T-helper 9 cell (primary cell): ENCODE results near the gene CACNA1C.

Experiments
- DNase-seq: peaks from one replicate; pipeline ENCODE4 v3.0.0-alpha.2; 2020

The CACNA1C gene

DNA sequence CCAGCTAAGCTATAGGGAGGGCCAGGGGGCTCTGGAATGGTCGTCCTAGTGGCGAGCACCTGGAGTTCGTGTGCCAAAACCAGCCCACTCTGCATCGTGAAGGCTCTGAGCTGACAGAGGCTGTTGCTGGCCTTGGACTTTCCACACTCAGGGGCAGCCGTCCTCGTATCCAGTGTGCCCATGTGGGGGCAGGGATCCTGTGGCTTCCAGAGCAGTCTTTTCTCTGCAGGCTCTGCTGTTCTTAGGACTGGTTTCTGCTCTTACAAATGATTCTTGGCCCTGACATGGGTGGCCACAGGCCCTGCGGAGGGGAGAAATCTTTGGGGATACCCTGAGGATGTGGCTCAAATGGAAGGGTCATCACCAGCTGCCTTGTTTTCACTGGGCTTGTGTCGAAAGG, 564.6 kb downstream of the CACNA1C start:
- DNase-seq = no peak

DNA sequence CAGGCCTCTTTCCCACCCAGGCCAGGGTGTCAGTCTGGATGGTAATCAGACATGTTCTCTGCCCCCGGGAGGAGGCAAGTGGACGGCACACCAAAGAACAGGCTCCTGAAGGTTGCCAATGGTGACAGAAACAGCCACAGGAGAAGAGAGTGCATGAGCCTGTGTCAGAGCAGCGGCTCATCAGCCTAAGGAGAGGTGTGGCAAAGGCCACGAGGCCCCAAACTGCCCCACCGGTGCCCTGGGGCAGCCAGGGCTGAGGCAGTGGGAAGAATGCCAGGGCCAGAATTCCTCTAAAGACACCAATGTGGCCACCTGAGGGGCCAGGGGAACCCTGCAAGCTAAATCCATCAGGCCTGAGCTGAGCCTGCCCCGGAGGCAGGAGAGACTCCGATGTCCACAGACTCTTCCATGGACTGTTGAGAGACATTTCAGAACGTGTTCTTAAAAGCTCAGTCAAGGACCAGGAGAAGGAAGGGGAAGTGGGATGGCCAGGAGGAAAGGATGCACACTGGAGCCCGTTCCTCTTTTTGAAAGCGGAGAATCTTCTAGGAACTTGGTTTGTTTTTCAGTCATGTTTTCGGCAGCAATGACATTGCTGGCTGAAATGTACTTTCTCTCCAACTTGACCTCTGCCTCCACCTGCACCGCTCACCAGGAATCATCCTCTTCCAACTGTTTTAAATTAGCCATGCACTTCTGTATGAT, 565.7 kb downstream of the CACNA1C start:
- no peak for DNase-seq

DNA sequence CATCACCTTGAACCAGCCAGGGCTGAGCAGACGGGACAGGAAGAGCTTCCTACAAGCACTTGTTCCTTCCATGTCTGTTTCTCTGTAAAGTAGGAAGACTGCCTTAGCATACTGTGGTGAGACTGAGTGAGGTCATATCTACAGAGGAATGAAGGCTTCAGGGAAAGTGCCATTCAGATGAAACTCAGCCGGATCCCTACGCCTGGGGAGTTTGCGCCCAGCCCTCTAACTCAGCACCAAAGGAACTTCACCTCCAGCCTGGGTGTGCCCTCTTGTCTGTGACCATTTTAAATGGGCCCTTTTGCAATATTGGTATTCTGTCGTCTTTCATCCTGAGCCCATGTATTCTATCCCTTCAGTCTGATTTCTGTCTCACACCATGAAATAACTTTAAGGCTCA, 566.3 kb downstream of the CACNA1C start:
- DNase-seq = no peak

DNA sequence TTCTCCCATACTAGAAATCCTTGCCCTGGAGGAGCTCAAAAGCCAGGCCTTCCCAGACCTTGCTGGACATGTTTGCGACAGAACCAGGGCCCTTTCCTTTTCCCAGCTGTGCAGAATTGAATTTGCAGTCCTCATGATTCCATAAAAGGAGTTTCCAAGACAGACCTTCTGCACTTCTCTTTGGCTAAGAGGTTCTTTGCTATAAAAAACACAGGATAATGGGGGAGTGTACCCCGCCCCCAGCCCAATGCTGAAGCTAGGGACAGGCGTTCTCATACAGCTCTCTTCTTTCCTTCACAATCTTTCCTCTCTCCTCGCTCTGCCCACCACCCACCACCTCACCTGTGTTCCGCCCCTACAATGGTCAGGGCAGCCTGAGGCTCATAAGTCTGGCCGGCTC, 569.7 kb downstream of the CACNA1C start:
- no peak for DNase-seq

DNA sequence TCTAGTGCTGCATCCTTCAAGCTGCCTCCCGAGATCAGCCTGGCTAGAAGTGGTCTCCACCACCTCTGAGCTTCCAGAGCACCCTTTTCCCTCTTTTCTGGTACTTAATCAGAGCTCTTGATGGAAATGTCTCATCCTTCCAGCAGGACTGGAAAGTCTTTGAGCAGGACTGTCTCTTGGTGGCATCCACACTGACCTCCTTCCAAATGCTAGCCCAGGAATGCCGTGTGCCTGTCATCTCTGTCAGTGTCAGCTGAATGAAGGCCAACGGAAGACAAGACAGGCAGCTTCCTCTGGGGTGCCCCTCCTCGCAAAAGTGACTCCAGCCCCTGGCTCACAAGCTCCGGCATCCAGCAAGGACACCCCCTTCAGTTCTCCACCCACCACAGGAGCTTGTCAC, 570.7 kb downstream of the CACNA1C start:
- no peak for DNase-seq

DNA sequence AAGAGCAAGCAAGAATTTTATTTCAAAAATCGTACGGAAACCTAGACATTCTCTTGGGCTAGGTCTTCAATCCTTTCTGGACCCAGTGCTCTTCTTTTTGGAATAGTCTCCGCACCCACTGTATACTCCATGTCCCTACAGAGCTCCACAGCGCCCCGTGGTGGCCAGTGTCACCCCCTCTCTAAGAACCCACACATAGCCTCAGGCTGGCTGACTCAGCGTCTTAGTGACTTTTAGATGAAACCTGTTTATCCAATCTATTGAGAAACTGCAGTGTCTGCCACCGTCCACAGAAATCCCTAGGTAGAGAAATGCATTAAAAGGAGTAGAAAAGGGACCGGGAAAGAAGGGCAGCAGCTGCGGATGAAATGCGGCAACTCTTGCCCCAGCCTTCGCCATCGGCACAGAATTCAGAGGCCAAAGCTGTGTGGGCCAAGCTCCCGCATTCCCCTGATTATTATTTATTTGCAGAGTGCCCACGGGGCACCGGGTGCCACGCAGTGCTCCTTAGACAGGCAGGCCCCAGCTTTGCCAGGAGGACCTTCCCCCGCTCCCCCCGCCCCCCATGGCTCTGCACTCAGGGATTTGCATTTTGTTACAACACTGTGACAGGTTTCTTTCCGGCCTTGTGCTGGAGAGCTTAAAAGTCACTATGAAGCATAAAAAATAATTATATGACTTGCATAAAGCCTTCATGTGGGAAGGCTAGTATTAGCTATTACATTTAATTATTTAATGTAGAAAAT, 571.9 kb downstream of the CACNA1C start:
- no peak for DNase-seq

DNA sequence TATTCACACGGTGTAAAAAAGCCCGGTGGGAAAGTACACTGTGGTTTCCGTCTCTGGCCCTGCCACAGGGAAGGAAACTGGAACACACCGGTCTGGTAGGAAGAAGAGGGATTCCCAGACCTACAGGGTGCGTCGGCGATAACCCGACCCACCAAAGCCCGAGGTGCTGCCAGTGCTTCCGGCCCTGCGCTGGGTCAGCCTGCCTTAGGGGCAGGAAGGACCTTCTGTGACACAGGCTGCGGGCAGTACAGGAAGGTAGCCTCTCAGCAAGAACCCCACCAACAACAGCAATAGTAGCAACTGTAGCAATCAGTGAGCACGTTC, 572.5 kb downstream of the CACNA1C start:
- no peak for DNase-seq

DNA sequence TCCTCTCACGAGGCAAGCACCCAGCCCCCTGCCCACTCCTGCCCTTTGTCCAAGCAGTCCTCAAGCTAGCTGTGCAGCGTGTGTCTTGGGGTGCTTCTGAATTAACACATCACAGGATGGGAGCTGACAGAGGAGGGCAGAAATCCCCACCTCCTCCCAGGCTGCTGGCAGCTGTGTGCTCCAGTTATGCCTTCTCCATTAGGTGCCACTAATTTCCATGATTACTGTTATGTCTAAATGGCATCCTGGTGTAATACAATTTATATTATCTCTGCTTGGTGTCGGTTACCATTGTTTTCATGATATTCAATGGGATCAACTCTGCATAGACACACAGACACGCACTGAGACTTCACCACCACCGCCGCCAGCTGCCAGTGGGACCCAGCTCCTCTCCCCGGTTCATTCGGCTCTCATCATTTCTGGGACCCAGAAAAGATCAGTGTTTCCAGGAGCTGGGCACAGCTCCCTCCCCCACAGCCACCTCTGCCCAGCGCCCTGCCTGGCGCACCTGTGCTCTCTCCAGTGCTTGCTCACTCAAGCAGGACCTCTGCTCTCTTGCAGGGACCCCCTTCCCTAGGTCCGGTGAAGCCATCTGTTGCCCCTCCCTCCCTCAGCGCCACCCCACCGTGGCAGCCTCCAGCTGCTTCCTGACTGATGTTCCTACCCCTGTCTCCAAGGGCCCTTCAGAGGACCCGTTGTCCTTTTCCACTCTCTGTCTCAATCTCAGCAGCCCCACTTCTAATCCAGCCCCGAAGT, 574.5 kb downstream of the CACNA1C start:
- no peak for DNase-seq

DNA sequence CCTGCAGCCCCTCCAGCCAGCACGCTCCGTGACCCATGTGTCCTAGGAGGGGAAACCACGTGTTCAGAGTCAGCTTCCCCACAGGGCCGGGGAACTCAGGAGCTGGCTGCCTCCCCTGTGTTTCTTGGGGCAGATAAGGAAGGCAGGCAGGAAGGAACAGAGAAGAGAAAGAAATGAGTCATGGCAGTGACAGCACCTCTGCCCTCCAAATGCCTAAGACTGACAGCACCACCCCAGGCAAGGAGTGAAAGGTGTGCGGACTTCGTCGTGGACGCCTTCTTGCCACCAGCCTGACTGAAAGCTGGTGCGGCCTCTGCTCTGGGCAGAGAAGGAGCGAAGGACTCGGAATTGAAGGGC, 575.0 kb downstream of the CACNA1C start:
- no peak for DNase-seq

DNA sequence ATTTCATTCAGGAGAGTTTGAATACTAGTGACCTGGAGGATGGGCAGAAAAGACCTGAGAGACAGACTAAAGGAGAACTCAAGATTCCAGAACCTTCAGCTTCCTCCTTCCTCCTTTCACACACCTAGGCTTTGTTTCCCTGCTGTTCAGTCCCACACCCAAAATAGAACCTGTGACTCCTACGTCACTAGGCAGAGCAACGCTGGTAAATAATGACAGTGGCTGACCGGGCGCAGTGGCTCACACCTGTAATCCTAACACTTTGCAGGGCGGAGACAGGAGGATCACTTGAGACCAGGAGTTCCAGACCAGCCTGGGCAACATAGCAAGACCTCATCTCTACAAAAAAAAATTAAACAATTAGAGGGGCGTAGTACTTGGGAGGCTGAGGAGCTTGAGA, 575.6 kb downstream of the CACNA1C start:
- no peak for DNase-seq

DNA sequence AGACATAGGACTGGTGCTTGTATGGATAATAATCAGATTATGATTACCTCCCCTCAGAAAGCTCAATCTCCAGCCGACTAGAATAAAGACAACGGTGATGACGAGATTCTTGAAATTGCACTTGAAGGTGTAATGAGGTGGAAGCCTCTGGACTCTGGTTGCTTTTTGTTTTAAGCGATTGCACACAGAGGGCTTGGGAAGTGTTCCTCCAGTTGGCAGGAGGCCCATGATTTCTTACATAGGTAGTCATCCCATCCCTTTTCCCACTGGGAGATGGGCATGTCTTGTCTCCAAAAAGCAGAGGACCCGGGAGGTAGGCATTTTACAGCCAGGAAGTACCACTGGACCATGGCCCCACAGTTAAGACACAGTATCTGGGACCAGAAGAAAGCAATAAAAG, 576.3 kb downstream of the CACNA1C start:
- no peak for DNase-seq

DNA sequence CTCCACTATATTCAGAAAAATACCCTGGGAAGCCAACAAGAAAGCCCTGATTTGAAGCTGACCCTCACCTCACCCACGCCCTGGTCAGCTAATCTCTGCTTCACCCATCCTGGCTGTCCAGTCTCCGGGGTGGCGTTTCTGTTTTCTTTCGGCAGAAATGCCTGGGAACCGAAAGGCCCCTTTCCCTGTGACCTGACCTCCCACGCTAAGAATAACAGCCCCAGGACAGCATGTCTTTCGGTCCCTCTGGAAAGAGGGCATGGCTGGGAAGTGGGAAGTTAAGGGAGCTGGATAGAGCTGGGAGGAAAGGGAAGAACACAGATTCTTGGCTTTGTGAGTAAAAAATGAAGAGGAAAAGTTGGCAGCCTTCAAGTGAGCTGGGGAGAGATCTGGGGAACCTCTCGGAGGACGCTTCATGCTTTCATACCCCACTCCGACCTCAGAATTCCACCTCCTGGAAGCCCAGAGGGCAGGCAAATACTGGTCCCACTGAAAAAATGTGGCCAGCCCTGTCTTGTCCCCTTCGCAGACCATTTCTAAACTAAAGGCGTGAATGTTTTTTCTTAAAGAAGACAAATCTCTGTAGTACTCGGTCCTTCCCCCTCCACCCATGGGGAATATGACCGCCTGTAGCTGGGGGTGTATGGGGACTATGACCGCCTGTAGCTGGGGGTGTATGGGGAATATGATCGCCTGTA, 579.0 kb downstream of the CACNA1C start:
- DNase-seq = no peak

DNA sequence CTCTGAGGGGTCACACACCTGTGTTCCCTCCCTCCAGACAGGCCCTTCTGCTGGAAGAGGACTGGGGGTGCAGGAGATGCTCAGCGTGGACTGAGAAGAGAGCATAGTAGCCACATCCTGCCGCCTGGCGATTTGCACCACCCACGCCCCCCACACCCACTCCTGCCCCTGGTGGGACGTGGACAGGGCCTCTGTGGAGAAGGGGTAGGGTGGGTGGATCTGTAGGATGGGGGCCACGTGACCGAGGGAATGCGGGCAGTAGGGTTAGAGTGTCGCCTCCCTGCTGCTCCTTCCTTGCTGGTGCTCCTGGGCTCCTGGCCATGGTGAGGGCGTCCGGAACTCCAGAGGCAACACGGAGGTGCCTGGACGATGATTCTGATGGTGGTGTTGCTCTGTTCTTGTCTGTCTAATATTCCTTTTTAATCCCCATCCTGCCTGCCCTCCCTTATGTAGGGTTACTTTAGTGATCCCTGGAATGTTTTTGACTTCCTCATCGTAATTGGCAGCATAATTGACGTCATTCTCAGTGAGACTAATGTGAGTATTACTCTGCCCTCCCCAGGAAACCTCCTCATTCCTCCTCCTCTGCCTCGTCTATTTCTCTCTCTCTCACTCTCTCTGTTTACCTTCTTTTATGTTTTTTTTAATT, 580.5 kb downstream of the CACNA1C start:
- DNase-seq = no peak

DNA sequence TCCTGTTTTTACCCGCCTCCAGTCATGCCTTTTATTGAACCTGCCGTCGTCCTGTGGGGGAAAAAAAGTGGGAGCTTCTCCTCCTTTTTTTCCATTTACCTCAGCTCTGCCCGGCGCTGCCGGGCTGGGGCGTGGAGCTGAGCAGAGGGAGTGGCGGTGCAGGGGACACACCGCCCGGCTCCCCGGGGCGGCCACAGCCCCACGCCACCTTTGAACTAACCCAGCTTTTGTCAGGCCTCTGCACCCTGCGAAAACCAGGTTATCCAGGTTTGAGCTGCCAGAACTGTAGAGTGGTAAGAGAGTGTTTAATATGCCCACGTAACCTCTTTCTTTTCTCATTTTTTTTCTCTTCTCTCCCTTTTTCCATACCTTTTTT, 581.0 kb downstream of the CACNA1C start:
- DNase-seq = no peak

DNA sequence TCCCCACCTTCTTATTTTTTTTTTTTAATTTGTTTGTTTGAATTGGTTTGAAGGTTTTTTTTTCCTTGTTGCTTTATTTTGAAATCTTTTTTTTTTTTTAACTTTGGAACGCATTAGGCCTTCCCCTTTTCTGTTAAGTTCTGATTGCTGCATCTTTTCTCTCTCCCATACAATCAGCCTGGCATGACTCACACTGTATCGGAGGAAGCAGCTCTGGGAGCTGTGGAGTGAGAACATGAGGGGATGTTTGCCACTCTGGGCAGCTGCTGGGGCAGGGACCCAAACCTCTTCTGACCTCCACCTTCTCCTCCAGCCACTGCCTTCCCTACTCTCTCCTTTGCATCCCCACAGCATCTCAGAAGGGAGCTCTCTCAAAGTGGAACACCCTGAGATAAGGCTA, 581.7 kb downstream of the CACNA1C start:
- no peak for DNase-seq

DNA sequence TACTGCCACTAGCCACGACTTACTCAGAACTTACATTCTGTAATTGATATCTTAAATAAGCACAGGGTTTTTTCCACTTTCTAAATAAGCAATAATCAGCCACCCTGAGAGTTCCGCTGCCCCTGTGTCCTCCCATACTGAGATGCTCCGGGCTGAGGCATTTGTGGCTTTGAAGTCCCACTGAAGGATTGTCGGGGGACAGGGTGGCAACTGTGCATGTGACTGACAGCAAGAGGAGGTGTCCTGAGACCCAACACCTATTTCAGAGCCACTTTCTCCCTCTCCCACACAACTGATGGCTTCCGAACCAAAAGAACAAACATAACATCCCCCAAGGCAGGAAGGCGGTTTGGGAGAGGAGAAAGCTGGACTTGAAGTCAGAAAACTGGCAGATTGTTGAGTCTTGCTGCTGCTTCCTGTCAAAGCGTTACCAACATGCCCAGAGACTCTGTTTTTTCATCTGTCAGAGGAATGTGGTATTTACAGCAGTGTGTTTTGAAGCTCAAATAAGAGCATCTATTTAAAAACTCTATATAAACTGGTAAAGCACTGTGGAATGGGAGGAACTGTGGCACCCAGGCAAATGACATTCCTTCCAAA, 584.1 kb downstream of the CACNA1C start:
- DNase-seq = no peak

DNA sequence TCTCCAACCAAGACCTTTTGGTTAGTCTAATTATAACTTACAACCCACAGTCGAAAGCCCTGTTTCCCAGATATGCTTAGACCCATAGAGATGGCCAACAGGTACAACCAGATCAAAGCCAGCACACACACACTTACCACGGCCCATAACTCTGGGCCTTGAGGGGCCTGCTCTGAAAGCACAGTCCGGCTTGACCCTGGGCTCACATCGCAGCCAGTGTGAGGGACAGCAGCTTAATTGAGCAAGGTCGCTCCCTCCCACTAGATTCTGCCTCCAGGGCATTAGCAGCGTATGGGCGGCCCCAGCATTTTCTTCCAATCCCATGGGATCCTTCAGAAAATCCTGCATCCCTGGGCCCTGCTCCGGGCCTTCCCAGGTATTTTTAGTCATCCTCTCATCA, 584.6 kb downstream of the CACNA1C start:
- DNase-seq = no peak

DNA sequence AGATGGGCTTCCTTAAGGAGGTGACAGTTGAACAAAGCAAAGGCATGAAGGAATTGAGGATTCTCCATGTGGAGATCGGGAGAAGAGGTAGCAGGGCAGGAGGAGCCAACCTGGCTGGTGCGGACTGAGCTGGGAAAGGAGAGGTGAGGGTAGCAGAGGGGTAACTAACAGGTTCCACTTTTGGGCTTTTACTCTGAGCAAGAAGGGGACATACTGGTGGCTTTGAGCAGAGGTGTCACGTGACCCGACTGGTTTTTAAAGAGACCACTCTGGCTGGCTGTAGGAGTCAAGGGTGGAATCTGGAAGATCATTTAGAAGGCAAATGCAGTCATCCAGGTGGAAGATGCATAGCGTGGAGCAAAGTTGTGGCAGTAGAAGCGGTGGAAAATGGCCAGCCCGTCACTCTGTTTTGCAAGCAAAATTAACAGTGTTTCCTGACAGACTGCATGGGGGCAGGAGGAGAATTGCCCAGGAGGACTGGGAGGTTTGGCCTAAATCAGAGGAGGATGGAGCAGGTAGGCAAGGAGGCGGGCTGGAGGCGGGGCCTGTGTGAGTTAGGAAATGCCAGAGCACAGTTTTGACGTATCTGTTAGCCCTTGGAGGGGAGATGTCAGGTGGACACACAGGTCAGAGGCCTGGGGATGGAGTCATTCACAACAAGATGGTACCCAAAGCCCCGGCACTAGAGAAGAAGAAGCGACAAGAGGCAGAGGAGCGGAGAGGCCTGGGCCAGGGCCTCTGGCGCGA, 585.7 kb downstream of the CACNA1C start:
- no peak for DNase-seq

DNA sequence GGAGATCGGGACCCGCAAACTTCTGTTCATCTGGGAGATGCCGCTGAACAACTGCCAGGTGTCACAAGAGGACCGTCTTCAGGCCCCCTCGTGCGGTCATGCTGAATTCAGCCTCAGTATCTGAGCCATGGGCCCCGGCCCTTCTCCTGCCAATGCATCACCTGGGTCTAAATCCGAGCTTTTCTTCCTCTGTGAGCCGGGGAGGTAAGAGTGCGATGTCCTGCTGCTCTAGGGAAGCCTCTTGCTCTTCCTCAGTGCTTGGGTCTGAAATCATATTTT, 586.2 kb downstream of the CACNA1C start:
- no peak for DNase-seq

DNA sequence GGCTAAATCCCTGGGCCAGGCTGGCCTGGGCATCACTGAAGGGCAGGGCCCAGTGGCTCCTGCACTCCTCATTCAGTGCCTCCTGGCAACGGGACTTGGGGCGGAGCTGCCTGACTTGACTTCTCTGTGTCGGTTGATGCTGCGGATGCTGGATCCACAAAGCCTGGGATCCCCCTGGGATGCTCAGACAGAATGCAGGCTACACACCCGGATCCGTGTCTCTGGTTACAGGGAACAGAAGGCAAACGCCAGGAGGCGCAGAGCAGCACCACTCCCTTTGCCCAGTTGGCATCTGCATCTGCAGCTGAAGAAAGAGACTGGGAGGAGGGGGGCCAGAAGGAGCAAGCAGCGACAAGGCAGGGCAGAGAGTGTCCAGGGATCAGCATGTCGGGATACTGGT, 587.5 kb downstream of the CACNA1C start:
- DNase-seq = no peak

DNA sequence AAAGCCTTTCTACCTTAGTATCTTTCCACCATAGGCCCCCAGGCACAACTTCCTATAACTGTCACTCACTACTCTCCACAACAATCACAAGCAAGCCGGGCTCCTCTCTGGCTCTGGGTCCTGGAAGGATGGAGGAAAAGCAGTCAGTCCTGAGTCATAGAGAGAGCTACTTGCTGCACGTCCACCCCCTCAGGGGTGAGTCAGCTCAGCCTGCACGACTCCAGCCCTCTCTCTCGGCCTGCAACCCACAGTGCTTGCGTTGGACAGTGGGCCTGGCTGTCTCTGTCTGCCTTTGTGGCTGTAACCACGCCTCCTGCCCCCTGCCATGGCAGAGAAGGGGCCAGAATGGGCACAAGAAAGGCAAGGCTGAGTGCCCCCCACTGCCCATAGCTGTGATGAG, 587.9 kb downstream of the CACNA1C start:
- no peak for DNase-seq

DNA sequence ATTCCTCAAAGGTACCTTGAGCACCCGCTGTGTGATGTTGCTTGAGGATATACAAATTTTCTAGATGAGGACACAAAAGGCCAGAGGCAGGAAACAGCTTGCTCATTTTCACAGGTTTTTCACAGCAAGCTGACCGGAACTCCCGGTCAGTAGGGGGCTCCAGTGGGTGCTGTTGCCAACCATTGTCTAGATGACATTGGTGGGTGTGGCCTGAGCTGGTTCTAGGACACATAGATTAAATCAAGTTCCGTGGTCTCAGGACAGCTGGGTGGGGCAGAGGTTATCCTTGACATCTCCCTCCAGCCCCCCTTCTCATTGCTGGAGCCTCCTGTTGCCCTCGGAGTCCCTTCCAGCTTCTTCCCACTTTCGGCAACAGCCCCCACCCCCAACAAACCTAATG, 588.4 kb downstream of the CACNA1C start:
- DNase-seq = no peak
